HS-27A (cell line): ENCODE data around the gene KRTAP3-3.
"Not testable (repeated sequence)": the region's sequence is repeated elsewhere in the genome, so short reads cannot be mapped to it uniquely, and the experiment has no call there.

ENCODE experiments used
- DNase-seq: peaks from one replicate; pipeline ENCODE4 v3.0.0-alpha.2; 2012; ENCODE audit warnings: low read depth, missing footprints

The KRTAP3-3 gene

DNA sequence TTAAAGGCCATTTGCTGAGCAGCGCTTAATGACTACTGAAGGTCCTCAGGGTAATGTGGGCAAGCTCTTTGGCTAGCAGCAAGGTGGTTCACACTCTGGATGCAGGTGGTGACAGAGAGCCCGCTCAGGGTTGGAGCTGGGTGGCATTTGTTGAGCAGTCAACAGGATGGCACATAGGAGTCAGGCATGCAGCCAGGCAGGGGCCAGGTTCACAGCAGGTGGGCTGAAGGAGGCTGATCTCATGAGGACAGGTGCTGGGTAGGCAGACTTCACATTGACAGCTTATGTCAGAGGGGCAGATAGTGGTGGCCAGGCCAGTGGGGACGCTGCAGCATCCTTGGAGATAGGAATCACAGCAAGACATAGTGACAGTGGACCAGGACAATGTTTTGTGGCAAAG lies 10.4 kb upstream of the KRTAP3-3 start:
- DNase-seq = no peak

DNA sequence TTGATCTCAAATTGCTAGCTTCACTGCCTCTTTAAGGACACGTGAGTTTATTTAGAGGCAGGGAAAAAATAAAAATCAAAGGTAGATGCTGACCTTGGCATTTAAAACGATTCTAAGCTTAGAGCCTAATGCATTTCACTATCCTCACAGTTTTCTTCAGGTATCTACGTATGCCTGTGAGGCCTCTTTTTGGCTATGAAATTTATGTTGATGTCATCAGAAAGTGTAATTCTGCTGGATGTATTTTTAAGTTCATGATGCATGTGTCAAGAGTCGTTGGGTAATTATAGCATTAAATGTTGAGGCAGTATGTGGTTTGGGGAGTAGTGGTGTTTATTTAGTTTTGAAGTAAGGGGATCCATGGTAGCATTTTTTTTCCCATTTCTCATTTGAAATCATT lies 10.0 kb upstream of the KRTAP3-3 start:
- DNase-seq = no peak

DNA sequence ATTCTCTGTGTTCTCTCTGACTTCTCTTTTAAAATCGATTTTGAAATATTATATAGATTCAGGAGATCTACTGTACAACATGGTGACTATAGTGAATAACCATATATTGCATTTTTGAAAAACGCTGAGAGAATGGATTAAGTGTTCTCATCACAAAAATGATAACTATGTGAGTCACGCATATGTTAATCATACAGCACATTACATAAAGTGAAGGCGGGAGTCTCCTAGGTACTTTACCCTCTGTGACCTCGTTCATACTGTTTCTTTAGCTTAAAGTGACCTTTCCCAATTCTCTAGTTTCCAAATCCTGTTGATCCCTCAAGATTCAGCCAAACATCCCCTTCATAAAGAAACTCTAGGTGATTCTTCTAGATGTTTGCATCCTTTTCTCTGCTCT lies 8.8 kb upstream of the KRTAP3-3 start:
- no peak for DNase-seq

DNA sequence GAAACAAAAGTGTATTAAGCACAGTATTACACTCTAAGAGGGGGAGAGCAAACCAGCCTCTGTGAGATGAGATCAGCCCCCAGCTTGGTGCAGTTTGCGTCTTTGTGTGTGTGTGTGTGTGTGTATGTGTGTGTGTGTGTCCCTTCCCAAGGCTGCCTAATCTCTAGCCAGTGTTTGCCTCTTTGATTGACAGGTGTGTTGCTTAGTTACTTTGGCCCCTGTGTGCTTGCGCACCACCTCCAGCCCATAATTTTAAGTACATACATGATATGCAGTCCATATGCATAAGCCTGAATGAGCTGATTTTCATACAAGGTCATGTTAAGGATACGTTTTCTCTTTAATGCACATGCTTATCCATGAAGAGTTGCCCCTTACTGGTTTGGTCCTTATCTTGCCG lies 7.8 kb upstream of the KRTAP3-3 start:
- no peak for DNase-seq

DNA sequence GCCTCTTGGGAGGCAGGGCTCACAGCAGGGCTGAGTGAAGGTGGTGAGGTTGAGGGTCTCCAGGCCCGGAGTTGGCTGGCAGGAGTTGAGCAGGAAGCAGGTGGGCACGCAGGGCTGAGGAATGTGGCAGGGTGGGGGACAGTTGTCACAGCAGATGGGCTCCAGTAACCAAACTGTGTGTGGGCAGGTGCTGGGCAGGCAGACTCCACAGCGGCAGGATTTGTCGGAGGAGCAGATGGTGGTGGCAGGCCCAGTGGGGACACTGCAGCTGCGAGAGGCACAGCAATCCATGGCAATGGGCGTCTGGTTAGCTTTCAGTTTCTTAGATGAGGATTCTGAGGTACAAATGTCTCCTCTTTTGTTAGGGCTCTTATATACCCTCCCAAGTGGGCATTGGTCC lies 5.6 kb upstream of the KRTAP3-3 start, which contains the start of gene KRTAP3-2:
Gene KRTAP3-2, minus strand, starts transcription at position 344 of the 400 bp plus-strand sequence. Its CDS starts 53 bp downstream, at position 291.
- not testable (repeated sequence) for DNase-seq

DNA sequence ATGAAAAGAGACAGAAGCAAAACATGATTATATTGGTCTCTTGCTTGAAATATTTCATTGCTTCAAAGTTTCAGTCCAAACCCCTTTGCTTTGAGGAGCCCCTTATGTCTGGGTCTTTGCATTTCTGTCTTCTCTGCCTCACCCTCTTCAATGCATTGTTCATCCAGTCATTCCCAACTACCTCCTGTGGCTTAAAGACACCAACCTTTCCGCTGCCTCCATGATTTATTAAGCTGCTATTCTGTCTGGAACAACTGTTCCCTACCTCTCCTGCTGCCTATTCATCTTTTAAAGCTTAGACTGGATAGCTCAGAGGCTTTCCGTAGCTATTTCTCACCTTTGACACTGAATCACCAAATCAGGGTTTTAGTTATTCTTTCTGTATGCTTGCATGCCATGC lies 3.4 kb upstream of the KRTAP3-3 start:
- no peak for DNase-seq

DNA sequence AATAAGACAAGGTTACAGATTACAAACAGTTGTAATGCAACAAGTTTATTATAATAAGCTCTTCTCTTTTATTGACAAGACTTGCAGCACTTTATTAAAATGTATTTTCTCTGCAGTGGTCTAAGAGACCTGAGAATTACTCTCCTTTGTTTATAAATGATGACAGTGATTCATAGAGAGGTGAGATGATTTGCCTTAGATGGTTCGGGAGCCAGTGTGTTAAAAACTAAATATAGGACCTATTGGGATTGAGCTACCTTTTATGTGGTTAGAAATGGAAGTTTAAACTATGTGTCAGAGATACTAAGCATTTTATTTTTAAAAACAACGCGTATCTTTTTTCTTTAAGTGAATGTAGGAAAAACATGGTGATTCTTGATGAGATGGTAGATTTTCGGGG lies 2.9 kb upstream of the KRTAP3-3 start:
- DNase-seq = no peak

DNA sequence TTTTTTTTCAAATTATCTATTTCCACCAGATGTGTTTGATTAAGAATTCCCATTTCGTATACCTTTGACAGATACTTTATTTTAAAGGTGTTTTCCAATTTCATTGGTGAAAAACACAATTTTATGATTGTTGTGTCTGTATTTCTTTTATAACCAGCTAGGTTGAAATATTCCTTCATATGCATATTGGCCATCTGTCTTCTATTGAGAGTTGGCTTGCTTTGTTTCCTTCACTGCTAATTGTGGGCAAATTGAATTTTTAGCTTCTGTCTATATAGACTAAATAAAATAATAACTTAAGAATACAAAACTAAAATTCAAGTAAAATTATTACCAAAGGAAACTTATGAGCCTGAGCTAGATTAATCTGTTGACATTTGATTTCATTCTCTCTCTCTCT lies 1.2 kb upstream of the KRTAP3-3 start:
- DNase-seq = no peak

DNA sequence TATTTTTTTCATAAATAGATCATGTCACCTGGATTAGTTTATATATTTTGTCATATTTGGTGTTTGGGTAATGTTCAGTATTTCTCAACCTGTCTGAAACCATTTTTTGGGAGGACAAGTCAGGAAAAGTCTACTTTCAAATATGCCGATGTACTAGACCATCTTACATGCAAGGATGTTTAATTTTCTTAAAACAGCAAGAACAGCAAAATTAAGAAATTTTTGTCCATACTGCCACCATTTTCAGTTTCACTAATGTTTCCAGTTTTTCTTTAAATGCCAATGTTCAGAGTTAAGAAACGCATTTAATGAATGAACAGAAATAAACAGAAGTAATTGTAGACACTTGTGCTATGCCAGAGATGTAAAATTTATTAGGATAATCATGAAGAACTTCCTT lies 880 bp downstream of the KRTAP3-3 start:
- no peak for DNase-seq

DNA sequence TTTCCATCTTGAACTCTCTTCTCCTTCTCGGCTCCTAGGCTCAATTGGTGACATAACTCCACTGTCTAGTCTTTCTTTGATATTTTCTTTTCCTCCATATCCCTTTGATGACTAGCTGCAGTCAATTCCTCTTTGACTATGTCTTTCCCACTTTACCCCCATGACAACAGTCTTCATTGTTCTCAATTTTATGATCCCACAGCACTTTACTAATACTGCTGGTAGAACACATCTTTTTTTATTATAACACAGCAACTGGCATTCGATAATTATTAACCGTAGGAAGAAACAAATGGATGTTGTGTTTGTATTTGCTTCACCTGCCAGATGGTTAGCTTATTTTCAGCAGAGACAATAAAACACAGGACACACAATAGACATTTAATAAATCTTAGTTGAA lies 1.3 kb downstream of the KRTAP3-3 start:
- no peak for DNase-seq

DNA sequence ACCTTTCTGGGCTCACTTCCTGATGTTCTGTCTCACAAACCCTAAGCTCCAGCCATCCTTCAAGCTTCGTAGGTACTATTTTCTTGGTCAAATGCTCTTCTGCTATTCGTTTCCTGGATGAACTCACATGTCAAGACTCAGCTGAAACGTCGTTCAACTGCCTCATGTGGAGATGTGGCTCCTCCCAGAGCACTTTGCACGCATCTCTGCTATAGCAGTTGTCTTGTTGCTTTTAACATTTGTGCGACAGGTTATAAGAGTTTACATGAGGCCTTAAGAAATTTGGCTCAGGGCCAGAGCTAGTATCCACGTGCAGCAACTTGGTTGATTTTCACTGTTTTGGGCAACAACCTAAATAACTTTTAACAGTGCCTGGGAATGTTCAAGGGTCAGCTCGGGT lies 7.0 kb downstream of the KRTAP3-3 start:
- no peak for DNase-seq

DNA sequence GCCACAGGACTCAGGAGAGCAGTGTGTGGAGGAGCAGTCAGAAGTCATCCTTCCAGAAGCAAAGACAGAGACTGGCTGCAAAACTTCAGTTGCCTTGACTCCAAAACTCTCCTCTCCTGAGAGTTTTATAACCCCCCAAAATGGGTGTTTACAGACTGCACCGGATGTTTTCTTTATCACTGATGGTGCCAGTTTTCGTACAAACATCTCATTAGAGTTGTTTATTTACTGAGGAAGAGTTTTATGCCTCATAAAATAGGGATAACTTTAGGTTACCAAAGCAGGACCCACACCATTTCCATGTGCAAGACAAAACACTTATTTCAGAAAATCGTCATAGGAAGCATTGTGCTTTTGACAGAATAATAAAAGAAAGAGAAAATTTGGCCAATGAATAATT lies 9.7 kb downstream of the KRTAP3-3 start, which contains the start of gene KRT40:
Gene KRT40, minus strand, starts transcription at position 101 of the 400 bp plus-strand sequence. Its CDS starts 53 bp downstream, at position 48.
- no peak for DNase-seq

DNA sequence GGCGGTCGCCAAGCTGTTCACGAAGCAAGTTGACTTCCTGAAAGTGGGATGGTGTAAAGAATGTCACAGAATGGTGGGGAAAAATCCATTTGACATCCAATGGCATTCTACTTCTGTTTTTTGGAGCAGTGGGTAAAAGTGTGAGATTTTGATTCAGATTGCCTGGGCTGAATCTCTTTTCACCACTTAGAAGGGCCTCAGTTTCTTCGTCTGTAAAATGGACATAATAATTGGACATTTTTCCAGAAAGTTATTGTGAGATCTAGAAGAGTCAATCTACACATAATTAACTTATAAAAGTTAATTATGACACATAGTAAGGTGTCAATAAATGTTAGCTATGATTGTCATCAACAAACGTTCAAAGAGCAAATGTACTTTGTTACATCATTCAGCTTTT lies 12.8 kb downstream of the KRTAP3-3 start:
- no peak for DNase-seq

DNA sequence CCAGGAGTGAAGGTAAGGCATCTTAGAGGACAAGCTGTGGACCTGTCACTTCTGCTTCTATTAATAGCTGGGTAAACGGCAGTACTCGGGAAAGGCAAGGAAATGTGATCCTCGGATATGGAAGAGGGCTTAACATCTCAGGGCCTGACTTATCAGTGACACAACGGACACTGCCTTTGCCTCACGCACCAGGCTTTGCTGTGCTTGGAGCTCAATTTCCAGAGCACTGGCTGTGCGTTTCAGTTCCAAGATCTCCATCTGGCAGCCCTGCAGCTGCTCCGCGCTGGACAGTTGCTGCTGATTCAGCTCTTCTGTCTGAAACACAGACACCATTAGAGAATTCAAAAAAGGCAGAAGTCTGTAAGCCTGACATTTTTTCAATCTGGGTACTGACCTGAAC lies 13.4 kb downstream of the KRTAP3-3 start:
- DNase-seq = no peak

DNA sequence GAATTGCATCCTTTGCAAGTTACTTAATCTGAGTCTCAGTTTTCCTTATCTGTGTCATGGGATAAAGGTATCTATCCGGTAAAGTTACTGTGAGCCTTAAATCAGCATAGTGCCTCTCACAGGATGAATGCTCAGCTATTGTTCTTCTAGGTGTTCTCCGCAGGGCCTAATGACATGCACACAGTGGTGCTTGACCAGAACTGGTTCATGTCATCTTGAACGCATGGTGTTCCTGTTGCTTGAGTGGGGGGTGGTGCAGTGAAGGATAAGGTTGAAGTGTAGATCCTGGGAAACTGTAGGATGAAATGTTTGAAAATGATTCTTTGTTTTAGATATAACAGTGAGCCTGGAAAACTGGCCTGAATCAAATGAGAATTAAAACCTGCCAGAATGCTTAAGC lies 13.8 kb downstream of the KRTAP3-3 start:
- no peak for DNase-seq

DNA sequence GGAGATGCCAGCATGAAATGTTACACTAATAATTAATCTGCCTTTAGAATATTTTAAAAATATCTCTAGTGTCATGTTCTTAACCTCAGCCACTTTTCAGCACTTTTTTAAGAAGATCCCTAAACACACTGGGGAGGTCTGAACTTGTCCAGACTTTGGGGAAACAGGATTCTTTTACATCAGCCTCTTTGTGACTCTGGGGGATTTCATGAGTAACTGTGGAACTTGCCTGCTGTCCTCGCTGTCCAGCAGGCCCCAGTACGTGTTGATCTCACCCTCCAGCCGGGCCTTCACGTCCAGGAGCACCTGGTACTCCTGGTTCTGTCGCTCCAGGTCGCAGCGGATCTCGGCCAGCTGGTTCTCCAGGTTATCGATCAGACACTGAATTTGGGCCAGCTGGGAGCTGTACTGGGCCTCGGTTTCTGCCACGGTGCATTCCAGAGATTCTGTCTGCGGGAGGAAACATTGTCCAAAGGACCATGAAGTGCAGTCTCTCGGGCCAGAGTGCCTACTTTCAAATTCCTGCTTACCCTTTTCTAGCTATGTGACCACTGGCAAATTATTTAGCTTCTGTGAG lies 15.3 kb downstream of the KRTAP3-3 start:
- DNase-seq = no peak

DNA sequence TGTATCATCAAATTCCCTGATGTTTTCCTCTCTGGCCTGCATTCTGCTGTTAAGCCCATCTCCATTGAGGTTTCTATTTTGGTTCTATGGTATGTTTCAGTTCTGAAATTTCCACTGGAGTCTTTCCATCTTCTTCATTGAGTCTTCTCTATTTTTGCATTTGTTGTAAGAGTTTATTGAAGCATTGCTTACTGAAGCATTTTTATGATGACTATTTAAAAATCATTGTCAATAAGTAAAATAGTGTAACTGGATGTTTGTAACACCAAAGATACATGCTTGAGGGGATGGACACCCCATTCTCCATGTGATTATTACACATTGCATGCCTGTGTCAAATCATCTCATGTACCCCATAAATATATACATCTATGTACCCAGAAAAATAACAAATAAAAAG lies 18.4 kb downstream of the KRTAP3-3 start:
- DNase-seq = no peak

DNA sequence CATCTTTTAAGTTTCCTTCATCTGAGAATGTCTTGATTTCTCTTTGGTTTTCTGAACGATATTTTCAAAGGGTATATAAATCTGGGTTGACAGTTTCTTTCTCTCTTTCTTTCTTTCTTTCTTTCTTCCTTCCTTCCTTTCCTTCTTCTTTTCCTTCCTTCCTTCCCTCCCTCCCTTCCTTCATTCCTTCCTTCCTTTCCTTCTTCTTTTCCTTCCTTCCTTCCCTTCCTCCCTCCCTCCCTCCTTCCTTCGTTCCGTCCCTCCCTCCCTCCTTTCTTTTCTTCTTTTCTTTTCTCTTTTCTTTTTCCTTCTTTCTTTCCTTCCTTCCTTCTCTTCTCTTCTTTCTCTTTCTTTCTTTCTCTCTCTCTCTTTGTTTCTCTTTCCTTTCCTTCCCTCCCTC lies 19.6 kb downstream of the KRTAP3-3 start:
- no peak for DNase-seq

DNA sequence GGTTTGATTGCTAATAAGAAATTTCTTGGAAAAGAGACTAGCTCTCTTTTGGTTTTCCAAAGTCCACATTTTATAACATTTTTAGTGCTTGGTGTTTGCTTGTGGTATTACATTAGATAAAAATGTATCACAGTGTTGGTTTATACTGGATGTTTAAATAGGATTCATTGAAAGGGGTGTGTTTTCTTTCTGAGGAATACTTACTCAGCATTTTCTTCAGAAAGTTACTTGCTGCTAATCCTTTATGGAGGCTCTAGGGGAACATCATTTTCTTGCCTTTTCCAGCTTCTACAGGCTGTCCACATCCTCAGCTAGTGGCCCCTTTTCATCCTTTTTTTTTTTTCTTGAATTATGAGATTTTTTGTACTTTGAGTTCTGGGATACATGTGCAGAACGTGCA lies 26.4 kb downstream of the KRTAP3-3 start:
- DNase-seq = no peak

DNA sequence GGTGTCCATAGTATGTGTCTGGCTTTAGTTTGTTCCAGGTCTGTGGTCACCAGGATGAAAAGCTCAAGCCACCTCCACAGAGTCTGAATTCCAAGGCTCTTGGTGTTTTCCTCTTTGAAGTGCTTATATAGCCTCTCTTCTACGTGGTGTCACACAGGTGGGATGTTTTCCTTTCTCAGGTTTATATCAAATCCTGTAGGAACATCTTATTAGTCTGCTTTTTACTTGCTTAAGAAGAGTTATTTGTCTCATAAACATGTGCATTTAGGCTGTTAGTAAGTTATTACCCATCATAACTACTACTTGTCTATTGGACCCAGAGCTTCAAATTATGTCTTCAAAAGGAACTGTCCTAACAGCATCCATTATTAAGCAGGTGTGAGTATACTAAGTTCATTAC lies 27.1 kb downstream of the KRTAP3-3 start, which contains the start of gene KRT39:
Gene KRT39, minus strand, starts transcription at position 101 of the 400 bp plus-strand sequence. Its CDS starts 92 bp downstream, at position 9.
- no peak for DNase-seq

DNA sequence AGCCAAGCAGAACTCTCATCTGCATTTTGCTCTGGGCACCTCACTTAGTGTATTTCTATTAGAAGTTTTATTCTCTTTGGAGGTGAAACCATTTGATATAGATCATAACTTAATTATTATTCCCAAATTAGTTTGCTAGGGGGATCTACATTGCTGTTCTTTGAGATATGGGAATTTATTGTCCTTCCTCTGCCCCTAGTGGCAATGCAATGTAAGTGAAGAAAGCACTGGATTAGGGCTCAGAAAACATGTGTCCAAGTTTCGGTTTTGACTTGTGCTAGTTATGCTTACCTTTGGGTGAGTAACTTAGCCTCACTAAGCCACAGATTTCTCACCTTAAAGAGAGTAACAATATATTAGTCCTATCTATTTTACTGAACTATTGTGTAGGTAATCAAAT lies 30.1 kb downstream of the KRTAP3-3 start:
- no peak for DNase-seq

DNA sequence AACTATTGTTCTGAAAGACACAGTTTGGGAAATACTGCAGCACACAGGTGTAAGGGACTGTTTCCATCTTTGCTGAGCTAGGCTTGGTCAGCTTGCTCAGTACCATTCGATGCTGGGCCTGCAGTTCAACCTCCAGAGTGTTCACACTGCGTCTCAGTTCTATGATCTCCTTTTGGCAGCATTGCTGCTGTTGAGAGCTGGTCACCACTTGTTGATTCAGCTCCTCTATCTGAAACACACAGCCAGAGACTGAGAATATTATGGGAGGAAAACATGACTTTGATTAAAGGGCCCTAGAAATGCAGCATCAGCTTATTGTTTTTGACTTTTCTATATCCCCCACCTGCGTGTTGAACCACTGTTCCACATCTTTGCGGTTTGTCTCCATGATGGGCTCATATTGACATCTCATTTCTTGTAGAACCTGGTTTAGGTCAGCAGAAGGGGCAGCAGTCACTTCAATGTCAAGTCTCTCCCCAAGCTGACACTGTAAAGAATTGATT lies 31.9 kb downstream of the KRTAP3-3 start:
- no peak for DNase-seq

DNA sequence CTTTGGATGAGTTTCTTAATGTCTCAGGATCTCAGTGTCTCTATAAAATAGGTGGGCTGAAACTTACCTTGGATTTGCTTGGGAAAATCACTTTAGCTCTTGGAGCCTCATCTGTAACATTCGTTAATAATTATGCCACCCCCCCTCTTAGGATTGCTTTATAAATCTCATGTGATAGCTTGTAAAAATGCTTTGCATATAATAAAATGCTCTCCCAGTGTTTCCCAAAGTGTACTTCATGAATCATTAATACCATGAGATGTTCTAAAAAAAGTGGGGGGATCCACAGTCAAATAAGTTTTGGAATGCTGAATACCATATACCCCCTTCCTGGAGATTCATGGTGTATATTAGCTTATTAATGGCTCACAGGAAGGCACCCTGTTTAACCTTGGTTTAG lies 32.4 kb downstream of the KRTAP3-3 start:
- DNase-seq = no peak

DNA sequence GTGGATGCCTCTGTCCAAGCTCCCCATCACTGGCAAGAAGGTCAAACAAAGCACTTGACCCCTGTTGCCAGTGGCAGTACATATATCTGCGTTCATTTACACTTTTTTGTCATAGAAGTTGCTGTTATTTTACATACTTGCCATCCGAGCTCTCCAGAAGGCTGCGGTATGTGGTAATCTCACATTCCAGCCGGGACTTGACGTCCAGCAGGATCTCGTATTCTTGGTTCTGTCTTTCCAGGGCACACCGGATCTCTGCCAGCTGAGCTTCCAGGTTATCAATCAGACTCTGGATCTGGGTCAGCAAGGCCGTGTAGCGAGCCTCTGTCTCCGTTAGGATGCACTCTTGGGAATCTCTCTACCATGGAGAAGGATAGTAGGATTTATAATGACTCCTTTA lies 33.8 kb downstream of the KRTAP3-3 start:
- no peak for DNase-seq
